WI38 (cell line): ENCODE measurements around the gene KCNK6.

Experiments used
- H3K4me3 ChIP-seq: 2 replicates; pipeline ENCODE4 v1.5.1; 2011; ENCODE audit warnings: low read depth, mild to moderate bottlenecking, control low read depth, low read length
- CTCF ChIP-seq: IDR thresholded peaks from 2 replicates; pipeline ENCODE4 v1.5.1; 2012; ENCODE audit warnings: low read depth, mild to moderate bottlenecking, control low read depth, low read length

KCNK6 gene

GRCh38 chr19:38369584-38369983 lies 49.9 kb downstream of the KCNK6 start:
- no peak for TF ChIP-seq CTCF
- no peak overlapping the region for H3K4me3 ChIP-seq

- no peak for TF ChIP-seq CTCF
- H3K4me3 ChIP-seq, result no peak overlapping the region
Observed at GRCh38 chr19:38370299-38370698, 50.7 kb downstream of the KCNK6 start.

- TF ChIP-seq CTCF, result no peak
- no peak overlapping the region for H3K4me3 ChIP-seq
Observed at GRCh38 chr19:38371081-38371480, 51.4 kb downstream of the KCNK6 start.

GRCh38 chr19:38373907-38374331 lies 54.3 kb downstream of the KCNK6 start:
- TF ChIP-seq CTCF, result no peak
- H3K4me3 ChIP-seq, result peak overlapping the region; percentile 93

GRCh38 chr19:38374332-38375097 lies 54.9 kb downstream of the KCNK6 start, which contains the start of gene PSMD8:
Gene PSMD8 (plus strand): TSS chr19:38374571. CDS start chr19:38374602, 31 bp downstream.
- no peak for TF ChIP-seq CTCF
- peak within 1 kb of the TSS; percentile 93 for H3K4me3 ChIP-seq

- TF ChIP-seq CTCF, result no peak
- H3K4me3 ChIP-seq, result peak overlapping the region; percentile 93
Observed at GRCh38 chr19:38375098-38375493, 55.5 kb downstream of the KCNK6 start.

- TF ChIP-seq CTCF, result no peak
- H3K4me3 ChIP-seq, result peak overlapping the region; percentile 93
Observed at GRCh38 chr19:38375748-38376147, 56.1 kb downstream of the KCNK6 start.
